Measurements from ENCODE around the gene ZXDC. TPM values are rescaled to one million over a fixed set of nuclear protein-coding genes. Genes with fewer than 3 reads are reported as not detected.

Gene ZXDC
- total RNA-seq, 1 experiment from 2014 or later, result 37.2 TPM

DNA sequence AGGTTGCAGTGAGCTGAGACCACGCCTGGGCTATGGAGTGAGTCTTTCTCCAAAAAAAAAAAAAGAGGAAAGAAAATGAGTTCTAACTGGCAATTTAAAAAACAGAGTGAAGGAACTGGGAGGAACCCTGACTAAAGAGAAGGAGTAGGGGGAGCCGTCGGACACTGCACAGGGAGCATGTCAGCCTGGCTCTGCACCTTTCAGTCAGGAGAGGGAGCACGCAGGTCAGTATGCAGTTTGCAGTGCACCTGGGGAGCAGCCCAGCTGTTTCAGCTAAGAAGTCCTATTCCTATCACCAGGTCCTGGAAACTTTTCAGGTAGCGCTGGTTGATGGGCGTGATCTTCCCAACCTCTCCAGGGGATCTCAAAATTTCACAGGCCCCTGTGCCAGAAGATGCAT, 14.9 kb upstream of the ZXDC start:
- POLR2A ChIA-PET, result no interaction called here
- no TSS peak for BruUV-seq (replicated peaks)
- Mint-ChIP-seq H3K4me1 (ENCODE audit: insufficient read depth, unreplicated experiment) (peaks cover 12% of the 10 kb centered on the region), H3K9me3 (ENCODE audit: unreplicated experiment) (no peaks in the 10 kb centered on the region), H3K27ac (ENCODE audit: low read depth, unreplicated experiment) (no peak overlapping the region), H3K4me3 (ENCODE audit: unreplicated experiment) (no peak overlapping the region), H3K36me3 (ENCODE audit: insufficient read depth, unreplicated experiment) (no peaks in the 10 kb centered on the region), H3K27me3 (ENCODE audit: insufficient read depth, unreplicated experiment) (no peaks in the 10 kb centered on the region)
- CTCF ChIA-PET, result no interaction called here
- no peak for DNase-seq (ENCODE audit: unreplicated experiment)
- TF ChIP-seq, protein P1, sequence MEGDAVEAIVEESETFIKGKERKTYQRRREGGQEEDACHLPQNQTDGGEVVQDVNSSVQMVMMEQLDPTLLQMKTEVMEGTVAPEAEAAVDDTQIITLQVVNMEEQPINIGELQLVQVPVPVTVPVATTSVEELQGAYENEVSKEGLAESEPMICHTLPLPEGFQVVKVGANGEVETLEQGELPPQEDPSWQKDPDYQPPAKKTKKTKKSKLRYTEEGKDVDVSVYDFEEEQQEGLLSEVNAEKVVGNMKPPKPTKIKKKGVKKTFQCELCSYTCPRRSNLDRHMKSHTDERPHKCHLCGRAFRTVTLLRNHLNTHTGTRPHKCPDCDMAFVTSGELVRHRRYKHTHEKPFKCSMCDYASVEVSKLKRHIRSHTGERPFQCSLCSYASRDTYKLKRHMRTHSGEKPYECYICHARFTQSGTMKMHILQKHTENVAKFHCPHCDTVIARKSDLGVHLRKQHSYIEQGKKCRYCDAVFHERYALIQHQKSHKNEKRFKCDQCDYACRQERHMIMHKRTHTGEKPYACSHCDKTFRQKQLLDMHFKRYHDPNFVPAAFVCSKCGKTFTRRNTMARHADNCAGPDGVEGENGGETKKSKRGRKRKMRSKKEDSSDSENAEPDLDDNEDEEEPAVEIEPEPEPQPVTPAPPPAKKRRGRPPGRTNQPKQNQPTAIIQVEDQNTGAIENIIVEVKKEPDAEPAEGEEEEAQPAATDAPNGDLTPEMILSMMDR (IDR thresholded peaks at IDR 0.05; ENCODE audit: unreplicated experiment), result no peak
- intact Hi-C loops (cut with micrococcal nuclease), result no loop called here

DNA sequence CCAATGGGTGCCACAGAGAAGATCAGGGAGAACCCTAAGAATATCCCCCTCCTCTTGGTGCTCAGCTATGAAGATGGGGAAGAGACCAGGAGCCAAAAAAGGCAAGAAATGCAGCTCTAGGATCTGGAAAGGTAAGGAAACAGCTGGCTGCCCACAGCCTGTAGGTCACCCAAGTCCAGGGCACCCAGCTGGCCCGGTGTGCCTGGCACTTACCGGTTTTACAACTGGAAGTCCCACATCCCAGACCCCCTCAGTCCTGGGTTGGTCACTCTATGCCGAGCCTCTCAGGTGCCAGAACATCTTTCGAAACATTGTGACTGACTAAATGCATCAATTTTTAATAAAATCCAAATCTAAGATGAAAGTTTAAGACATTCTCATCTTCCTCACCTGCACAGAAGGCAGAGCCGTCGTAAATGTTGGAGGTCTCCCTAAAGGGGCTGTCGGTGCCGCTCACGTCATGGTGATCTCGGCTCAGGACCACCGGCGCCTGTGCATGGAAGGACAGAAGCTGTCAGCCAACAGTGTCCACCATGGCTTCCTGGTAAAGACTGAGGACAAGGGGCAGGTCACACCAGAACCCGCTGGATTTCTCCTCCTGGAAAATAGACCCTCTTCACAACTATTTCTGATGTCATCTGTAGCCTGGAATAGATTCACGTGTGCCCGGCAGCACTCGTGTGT, 13.3 kb upstream of the ZXDC start:
- Mint-ChIP-seq H3K9me3 (ENCODE audit: unreplicated experiment) (no peaks in the 10 kb centered on the region), H3K36me3 (ENCODE audit: insufficient read depth, unreplicated experiment) (no peaks in the 10 kb centered on the region), H3K4me3 (ENCODE audit: unreplicated experiment) (no peak overlapping the region), H3K27ac (ENCODE audit: low read depth, unreplicated experiment) (no peak overlapping the region), H3K4me1 (ENCODE audit: insufficient read depth, unreplicated experiment) (peaks cover 12% of the 10 kb centered on the region), H3K27me3 (ENCODE audit: insufficient read depth, unreplicated experiment) (no peaks in the 10 kb centered on the region)
- TF ChIP-seq, protein P1 (IDR thresholded peaks at IDR 0.05; ENCODE audit: unreplicated experiment), result no peak
- ChIA-PET POLR2A (interaction anchor here (0.6 kb wide), 1 partner anchor 572 kb away, joined by 4 read pairs; no protein-coding TSS in a partner anchor), CTCF (no interaction called here)
- intact Hi-C loops (cut with micrococcal nuclease), result no loop called here
- DNase-seq (ENCODE audit: unreplicated experiment), result no peak
- BruUV-seq (replicated peaks), result no TSS peak

DNA sequence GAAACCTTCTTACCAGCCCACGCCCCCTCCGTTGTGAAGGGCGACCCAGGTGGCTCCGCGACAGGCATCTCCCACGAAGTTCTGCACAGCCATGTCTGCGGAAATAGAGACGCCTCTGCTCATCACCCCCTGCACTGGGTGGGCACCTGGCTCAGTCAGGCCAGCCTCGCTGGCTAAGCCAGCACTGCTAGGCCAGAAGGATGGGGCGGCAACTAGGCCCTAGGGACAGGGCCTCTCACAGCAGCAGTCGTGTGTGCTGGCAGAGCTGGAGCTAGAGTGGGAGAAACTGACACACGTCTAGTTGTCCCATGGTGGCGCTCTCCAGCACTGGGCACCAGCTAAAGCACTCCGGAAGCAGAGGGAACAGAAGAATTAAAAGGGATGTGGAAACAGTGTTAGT, 12.5 kb upstream of the ZXDC start:
- CTCF ChIA-PET, result no interaction called here
- POLR2A ChIA-PET, result interaction anchor here (0.6 kb wide), 1 partner anchor 571 kb away, joined by 4 read pairs; no protein-coding TSS in a partner anchor
- intact Hi-C loops (cut with micrococcal nuclease), result no loop called here
- Mint-ChIP-seq H3K4me3 (ENCODE audit: unreplicated experiment) (no peak overlapping the region), H3K9me3 (ENCODE audit: unreplicated experiment) (no peaks in the 10 kb centered on the region), H3K27me3 (ENCODE audit: insufficient read depth, unreplicated experiment) (no peaks in the 10 kb centered on the region), H3K27ac (ENCODE audit: low read depth, unreplicated experiment) (no peak overlapping the region), H3K36me3 (ENCODE audit: insufficient read depth, unreplicated experiment) (no peaks in the 10 kb centered on the region), H3K4me1 (ENCODE audit: insufficient read depth, unreplicated experiment) (peaks cover 12% of the 10 kb centered on the region)
- DNase-seq (ENCODE audit: unreplicated experiment), result no peak
- no TSS peak for BruUV-seq (replicated peaks)
- TF ChIP-seq, protein P1 (IDR thresholded peaks at IDR 0.05; ENCODE audit: unreplicated experiment), result no peak

DNA sequence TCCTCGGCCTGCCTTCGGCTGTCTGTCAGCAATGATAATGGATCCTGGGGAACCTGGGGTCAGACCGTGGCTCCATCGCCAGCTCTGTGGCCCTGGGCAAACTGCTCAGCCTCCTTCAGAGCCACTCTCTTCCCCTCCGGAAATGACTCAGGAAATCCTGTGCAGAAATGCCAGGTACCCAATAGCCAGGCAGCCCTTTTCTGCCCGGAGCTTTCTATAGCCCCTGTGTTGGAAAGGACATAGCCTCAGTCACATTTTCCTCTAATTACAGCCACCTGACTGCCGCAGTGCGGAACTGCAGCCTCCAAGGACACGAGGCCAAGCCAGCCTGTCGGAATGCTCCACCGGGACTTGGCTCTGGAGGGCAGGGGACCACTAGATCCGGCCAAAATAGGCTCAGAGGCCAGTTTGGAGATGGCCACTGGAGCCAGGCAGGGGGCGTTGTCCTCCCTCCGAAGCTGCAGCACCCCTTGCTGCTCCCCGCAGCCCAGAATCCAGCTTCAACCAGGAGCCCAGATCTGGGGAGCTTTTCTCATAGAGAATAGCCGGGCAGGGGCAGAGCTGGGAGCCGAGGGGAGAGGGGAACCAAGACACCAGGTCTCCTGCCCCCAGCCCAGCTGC, 11.6 kb upstream of the ZXDC start:
- Mint-ChIP-seq H3K27me3 (ENCODE audit: insufficient read depth, unreplicated experiment) (no peaks in the 10 kb centered on the region), H3K9me3 (ENCODE audit: unreplicated experiment) (no peaks in the 10 kb centered on the region), H3K27ac (ENCODE audit: low read depth, unreplicated experiment) (peak overlapping the region; percentile 59), H3K36me3 (ENCODE audit: insufficient read depth, unreplicated experiment) (no peaks in the 10 kb centered on the region), H3K4me3 (ENCODE audit: unreplicated experiment) (no peak overlapping the region), H3K4me1 (ENCODE audit: insufficient read depth, unreplicated experiment) (peaks cover 12% of the 10 kb centered on the region)
- ChIA-PET CTCF (interaction anchor here (0.5 kb wide), 1 partner anchor 1923 kb away, joined by 3 read pairs; no protein-coding TSS in a partner anchor), POLR2A (interaction anchor here (1.3 kb wide), 1 partner anchor 9 kb away, joined by 5 read pairs; no protein-coding TSS in a partner anchor)
- no TSS peak for BruUV-seq (replicated peaks)
- intact Hi-C loops (cut with micrococcal nuclease), result no loop called here
- TF ChIP-seq, protein P1 (IDR thresholded peaks at IDR 0.05; ENCODE audit: unreplicated experiment), result no peak
- DNase-seq (ENCODE audit: unreplicated experiment), result peak; percentile 66

All from MCF 10A (cell line).